SKM-1 (cell line): ENCODE measurements around the gene LCP2.
"Not testable (repeated sequence)": the region's sequence is repeated elsewhere in the genome, so short reads cannot be mapped to it uniquely, and the experiment has no call there.

Experiments
- DNase-seq: peaks from one replicate; lab custom pipeline; 2025; ENCODE audit not compliant: unreplicated experiment; lab: John Stamatoyannopoulos, UW

LCP2 gene

GRCh38 chr5:170251462-170251861, 46.1 kb downstream of the LCP2 start:
- no peak for DNase-seq

- no peak for DNase-seq
These were observed 46.7 kb downstream of the LCP2 start for GRCh38 chr5:170250810-170251317.

- DNase-seq: no peak
These were observed 48.2 kb downstream of the LCP2 start for GRCh38 chr5:170249355-170249754.

GRCh38 chr5:170248931-170249227, 48.7 kb downstream of the LCP2 start:
- not testable (repeated sequence) for DNase-seq

GRCh38 chr5:170248172-170248930, 49.2 kb downstream of the LCP2 start:
- DNase-seq: no peak

- no peak for DNase-seq
These were observed 50.2 kb downstream of the LCP2 start for GRCh38 chr5:170247363-170247762.

- DNase-seq: no peak
These were observed 51.3 kb downstream of the LCP2 start for GRCh38 chr5:170246126-170246870.

- not testable (repeated sequence) for DNase-seq
These were observed 52.1 kb downstream of the LCP2 start for GRCh38 chr5:170245436-170245835.

- no peak for DNase-seq
These were observed 59.0 kb downstream of the LCP2 start for GRCh38 chr5:170238456-170239196.

- no peak for DNase-seq
These were observed 61.4 kb downstream of the LCP2 start for GRCh38 chr5:170235876-170236864.

GRCh38 chr5:170233358-170233892, 64.2 kb downstream of the LCP2 start:
- DNase-seq: no peak

- no peak for DNase-seq
These were observed 64.8 kb downstream of the LCP2 start, which contains the start of gene C5orf58 for GRCh38 chr5:170232786-170233185. C5orf58 (plus strand) TSS chr5:170232985; CDS start chr5:170234977, 1,992 bp downstream.

- no peak for DNase-seq
These were observed 68.7 kb downstream of the LCP2 start for GRCh38 chr5:170228762-170229435.

GRCh38 chr5:170226661-170227060, 70.9 kb downstream of the LCP2 start:
- DNase-seq: no peak

- no peak for DNase-seq
These were observed 71.4 kb downstream of the LCP2 start for GRCh38 chr5:170226129-170226615.

GRCh38 chr5:170225326-170226128, 72.0 kb downstream of the LCP2 start:
- peak; percentile 69 for DNase-seq

GRCh38 chr5:170223906-170224305, 73.7 kb downstream of the LCP2 start:
- no peak for DNase-seq

- no peak for DNase-seq
These were observed 74.2 kb downstream of the LCP2 start for GRCh38 chr5:170223360-170223759.

- DNase-seq: no peak
These were observed 76.2 kb downstream of the LCP2 start for GRCh38 chr5:170221327-170221741.
